HT-29 (cell line): ENCODE data around the gene MDGA2. TPM values are rescaled to one million over a fixed set of nuclear protein-coding genes. Genes with fewer than 3 reads are reported as not detected.
A peak's percentile ranks its signal among the peaks of the same experiment; 100 is the strongest.

Experiments used
- DNase-seq: peaks from one replicate; pipeline ENCODE4 v3.0.0-alpha.2; 2015; ENCODE audit warnings: low spot score
- total RNA-seq: library from RNA; depleted of rRNA; stranded (reverse); fragments of >200 nt; shearing (Covaris generic); gene quantifications from 2 replicates; pipeline ENCODE4 v1.2.3, GENCODE V29; 2014

The MDGA2 gene
- total RNA-seq, 1 experiment from 2014 or later, result not detected

DNA sequence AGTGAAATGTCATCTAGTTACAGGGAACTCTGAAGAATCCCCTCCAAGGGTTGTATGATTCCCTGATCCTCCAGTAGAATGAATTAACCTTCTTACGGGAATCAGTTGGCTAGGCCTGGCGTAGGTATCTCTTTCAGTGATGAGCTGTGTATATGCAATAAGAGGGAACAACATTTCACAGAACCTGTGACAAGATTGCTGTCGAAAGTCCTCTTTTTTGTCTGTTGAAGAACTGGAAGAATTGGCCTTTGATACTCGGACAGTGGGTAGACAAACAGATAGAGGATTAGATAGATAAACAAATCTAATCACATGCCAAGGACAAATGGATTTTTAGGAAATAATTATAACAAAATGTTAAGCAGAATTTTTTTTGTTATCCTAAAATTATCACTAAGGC is 184.6 kb downstream of the MDGA2 start:
- DNase-seq, result no peak

GRCh38 chr14:47490353-47490752 is 185.1 kb downstream of the MDGA2 start:
- no peak for DNase-seq

GRCh38 chr14:47485421-47485820 is 190.0 kb downstream of the MDGA2 start:
- no peak for DNase-seq

GRCh38 chr14:47483449-47483848 is 192.0 kb downstream of the MDGA2 start:
- DNase-seq, result no peak

- no peak for DNase-seq
These were observed 204.3 kb downstream of the MDGA2 start for GRCh38 chr14:47471075-47471474.

GRCh38 chr14:47466916-47467315 is 208.5 kb downstream of the MDGA2 start:
- no peak for DNase-seq

GRCh38 chr14:47454025-47454424 is 221.4 kb downstream of the MDGA2 start:
- no peak for DNase-seq

GRCh38 chr14:47447076-47447475 is 228.3 kb downstream of the MDGA2 start:
- DNase-seq, result no peak

- peak; percentile 48 for DNase-seq
These were observed 233.2 kb downstream of the MDGA2 start for GRCh38 chr14:47442211-47442610.

- no peak for DNase-seq
These were observed 235.5 kb downstream of the MDGA2 start for GRCh38 chr14:47439953-47440352.

DNA sequence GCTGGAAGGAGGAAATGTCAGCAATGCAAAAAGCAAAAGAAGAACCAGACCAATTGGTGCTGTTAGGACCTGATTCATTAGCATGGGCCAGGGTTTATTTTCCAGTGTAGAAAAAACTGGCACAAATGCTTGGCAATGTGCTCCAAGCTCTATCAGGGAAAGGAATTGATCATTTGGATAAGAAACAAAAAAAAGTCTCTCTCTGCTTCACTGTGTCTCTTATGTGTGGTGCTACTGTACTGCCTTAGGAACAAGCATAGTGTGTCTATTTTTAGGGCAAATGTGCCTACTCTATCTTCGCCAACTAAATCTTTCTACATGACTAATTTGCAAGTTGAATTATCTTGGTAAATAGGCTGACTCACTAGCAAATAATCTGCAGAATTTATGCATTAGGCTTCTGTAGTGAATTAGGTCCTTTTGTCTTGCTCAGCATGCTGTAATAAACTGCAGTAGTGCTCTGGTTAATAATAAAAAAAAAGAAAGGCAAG is 236.7 kb downstream of the MDGA2 start:
- DNase-seq, result no peak

- DNase-seq, result no peak
These were observed 240.0 kb downstream of the MDGA2 start for GRCh38 chr14:47435331-47435965.

DNA sequence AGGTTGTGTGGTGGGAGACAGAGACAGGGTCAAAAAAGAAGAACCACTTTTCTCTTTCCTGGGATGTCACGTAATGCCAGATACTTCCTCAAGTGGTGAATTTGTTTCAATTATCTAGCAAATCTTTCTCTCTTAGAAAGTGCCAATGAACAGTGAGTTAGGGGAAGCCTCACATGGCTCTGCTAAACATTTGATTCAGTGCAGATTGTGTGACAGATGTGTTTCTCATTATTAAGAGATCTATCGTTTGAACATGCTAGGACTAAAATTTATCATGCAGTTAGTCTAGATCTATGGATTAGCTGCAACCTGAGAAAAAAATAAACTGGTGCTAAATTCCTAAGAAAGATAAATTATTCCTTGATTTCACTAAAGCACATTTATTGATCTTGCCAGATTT is 247.8 kb downstream of the MDGA2 start:
- no peak for DNase-seq

DNA sequence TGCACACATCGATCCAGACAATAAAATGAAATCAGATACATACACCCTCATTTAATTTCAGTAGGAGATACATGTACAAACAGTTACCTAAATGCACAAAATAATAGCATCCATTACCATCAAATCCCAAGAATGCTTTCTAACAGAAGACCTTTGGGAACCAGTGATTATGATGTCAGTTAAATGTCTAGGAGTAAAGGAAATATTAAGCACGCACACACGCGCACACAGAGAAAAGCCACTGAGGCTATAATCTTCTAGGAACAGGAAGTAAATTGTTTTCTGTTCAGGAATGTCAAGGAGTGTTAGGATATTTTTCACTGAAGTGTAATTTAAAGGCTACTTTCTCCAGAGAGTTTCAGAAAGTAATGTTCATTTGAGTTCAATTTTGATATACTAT is 250.1 kb downstream of the MDGA2 start:
- DNase-seq, result no peak

- no peak for DNase-seq
These were observed 253.2 kb downstream of the MDGA2 start for GRCh38 chr14:47422191-47422590.

DNA sequence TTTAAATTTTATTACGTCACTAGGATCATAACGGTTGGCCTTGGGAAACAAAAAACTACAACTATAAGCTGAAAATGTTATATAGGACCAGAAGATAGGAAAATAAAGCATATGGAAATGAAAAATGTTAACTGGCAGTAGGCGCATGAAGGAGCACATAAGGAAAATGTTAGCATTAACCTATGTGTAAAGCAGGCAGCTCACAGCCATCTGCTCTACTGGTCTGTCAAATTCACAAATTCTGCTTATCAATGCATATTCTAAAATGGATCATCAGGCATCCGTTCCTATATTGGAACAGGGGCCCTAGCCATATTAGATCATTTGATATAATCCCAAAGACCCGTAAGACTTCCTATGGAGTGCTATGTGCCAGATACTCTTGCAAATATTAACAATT is 263.9 kb downstream of the MDGA2 start:
- DNase-seq, result no peak

DNA sequence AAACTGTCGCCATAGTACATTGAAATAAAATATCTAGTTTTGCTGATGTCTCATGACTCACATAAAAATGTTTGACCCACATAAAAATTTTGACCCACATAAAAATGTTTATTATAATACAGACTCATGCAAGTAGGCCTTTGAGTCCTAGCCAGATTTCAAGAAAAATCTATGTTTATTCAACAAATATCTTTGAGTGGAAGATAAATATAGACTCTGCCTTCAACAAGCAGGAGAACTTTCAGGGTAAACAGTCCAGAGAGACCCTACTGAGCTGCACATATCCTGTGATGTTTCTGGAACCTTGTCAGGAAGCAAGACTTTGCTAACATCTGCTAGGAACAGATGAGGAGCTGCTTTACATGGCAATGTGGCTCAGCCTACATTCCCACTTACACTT is 283.1 kb downstream of the MDGA2 start:
- no peak for DNase-seq

- no peak for DNase-seq
These were observed 284.4 kb downstream of the MDGA2 start for GRCh38 chr14:47390831-47391504.

DNA sequence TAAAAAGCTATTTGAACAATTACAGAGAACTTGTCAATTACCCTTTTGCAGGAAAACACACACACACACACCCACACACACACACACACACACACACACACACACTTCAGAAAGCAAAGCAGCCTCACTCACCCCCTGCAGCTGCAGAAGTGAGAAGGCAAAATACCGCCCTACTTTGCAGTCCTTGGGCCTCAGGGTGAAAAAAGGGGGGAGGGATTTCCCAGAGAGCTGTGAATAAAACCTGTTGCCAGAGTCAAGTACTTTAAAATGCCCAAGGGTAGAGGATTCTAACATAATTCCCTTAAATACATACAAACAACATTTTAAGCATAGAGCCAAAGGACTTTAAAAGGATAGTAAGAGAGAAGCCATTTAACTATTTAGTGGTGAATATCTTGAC is 285.9 kb downstream of the MDGA2 start:
- DNase-seq, result no peak

DNA sequence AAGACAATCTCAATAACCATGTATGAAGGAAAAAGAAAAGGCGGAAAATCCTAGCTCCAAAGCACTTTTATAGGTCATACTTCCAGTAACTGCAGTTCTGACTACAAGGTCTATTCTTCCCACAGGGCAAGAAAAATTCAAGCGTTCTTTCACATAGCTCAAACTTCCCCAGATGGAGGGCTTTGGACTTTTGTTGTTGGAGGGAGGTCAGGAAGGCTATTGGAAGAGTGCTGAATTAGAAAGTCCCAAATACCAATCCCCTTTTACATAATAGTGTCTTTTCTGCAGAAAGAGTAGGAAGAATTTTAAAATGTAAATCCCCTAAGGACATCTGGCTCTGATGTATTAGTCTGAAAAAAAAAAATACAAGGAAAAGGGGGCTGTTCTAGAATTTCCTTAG is 309.4 kb downstream of the MDGA2 start:
- no peak for DNase-seq

DNA sequence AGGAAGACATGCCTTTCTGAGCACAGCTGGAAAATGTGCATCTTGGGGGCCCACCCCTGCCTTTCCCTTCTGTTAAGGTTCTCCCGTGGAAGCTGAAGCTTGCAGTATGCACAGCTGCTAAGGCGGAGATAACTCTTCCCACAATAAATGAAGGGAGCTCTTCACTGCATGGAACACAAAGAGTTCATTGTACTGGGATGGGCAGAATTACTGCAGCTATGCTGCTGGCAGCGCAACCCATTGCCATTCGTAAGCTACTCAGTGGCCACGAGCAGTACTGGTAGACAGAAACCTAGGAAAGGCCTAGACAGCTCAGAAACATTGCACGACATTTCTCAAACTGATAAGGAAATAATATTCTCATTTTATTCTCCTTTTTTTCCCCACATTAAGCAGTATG is 310.2 kb downstream of the MDGA2 start:
- DNase-seq, result no peak

DNA sequence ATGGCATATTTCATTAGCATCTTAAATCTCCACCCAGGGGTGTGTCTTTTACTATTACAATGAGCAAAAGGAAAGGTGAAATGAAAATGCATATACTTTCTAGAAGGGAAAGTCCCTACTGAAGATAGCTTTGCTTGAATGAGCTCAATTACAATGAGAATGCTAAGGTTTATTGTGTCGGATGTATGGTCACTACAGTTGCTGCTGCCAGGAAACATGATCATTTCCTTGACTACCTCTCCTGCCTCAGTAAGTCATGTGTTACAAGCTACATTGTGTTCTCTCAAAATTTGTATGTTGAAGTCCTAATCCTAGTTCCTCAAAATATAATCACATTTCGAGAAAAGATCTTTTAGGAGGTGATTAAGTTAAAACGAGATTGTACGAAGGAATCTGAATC is 322.2 kb downstream of the MDGA2 start:
- DNase-seq, result no peak

- DNase-seq, result no peak
These were observed 328.6 kb downstream of the MDGA2 start for GRCh38 chr14:47346849-47347248.
